Heart left ventricle (tissue), 16 donors: ENCODE data around the gene F7. TPM values are rescaled to one million over a fixed set of nuclear protein-coding genes. Genes with fewer than 3 reads are reported as not detected.

Source experiments
- ATAC-seq, 4 donors: fragments of 200-7000 bp; cut with Tn5 transposase; one replicate each; pipeline ENCODE4 v1.9.1; 2020 to 2022; ENCODE audit warnings: moderate library complexity in 4 of 4, mild to moderate bottlenecking in 3 of 4, moderate number of reproducible peaks in 1 of 4
- DNase-seq, 5 donors: peaks; one replicate each; pipeline ENCODE4 v3.0.0-alpha.2; 2020
- H3K27ac ChIP-seq, 12 donors: fragments of 200-600 bp; sonication (generic) in 4 of 12; one replicate each; pipeline versions ENCODE4 v1.5.0 to v1.8.0; 2016 to 2022; ENCODE audit warnings: mild to moderate bottlenecking in 2 of 12
- H3K27me3 ChIP-seq, 9 donors: fragments of 200-600 bp; sonication (generic) in 2 of 9; one replicate each; pipeline versions ENCODE4 v1.5.1 to v1.8.0; 2016 to 2022; ENCODE audit warnings: mild to moderate bottlenecking in 3 of 9
- H3K36me3 ChIP-seq, 9 donors: fragments of 200-600 bp; sonication (generic) in 2 of 9; one replicate each; pipeline versions ENCODE4 v1.5.0 to v1.8.0; 2018 to 2022; ENCODE audit warnings: mild to moderate bottlenecking in 2 of 9
- H3K4me1 ChIP-seq, 12 donors: fragments of 200-600 bp; sonication (generic) in 4 of 12; one replicate each; pipeline versions ENCODE4 v1.5.0 to v1.8.0; 2016 to 2022; ENCODE audit warnings: mild to moderate bottlenecking in 3 of 12
- H3K4me3 ChIP-seq, 12 donors: fragments of 200-600 bp; sonication (generic) in 4 of 12; one replicate each; pipeline versions ENCODE4 v1.5.0 to v1.8.0; 2017 to 2022; ENCODE audit warnings: mild to moderate bottlenecking in 9 of 12, moderate library complexity in 4 of 12
- H3K9me3 ChIP-seq, 12 donors: fragments of 200-600 bp; sonication (generic) in 4 of 12; one replicate each; pipeline versions ENCODE4 v1.5.0 to v1.8.0; 2016 to 2022; ENCODE audit warnings: mild to moderate bottlenecking in 1 of 12
- POLR2A ChIP-seq, 2 donors: fragments of 450-650 bp; IDR thresholded peaks; one replicate each; pipeline ENCODE4 v1.6.1; 2017; ENCODE audit warnings: antibody characterized with exemption in 2 of 2, mild to moderate bottlenecking in 2 of 2, moderate library complexity in 2 of 2
- WGBS, 4 donors: extraction: QIAGEN DNeasy Blood & Tissue Kit in 2 of 4; methylation state at CpG; one replicate each; pipeline versions ENCODE4 v1.1.5 to v1.1.7; 2013 to 2018; 5-methylcytosine and 5-hydroxymethylcytosine counted together
- intact Hi-C, 10 donors: fragments of 100-400 bp; cut with DNase I; formaldehyde crosslinking; loops; one replicate each; pipeline versions ENCODE4 v1.11.1 to v1.14.2; 2022
- polyA plus RNA-seq, 2 donors: library from polyadenylated mRNA; stranded (reverse); fragments of 200-250 nt; gene quantifications; one replicate each; pipeline ENCODE4 v1.2.3, GENCODE V29; 2013
- total RNA-seq, 9 donors: library from RNA; depleted of rRNA in 2 of 9; stranded (reverse); fragments of >200 nt in 2 of 9; fragmentation: NEBNext Ultra II Directional in 3 of 9; extraction: Animal tissue kit (Norgen Biotek cat#: 25700) in 3 of 9; gene quantifications; one replicate each; pipeline versions ENCODE4 v1.1.0 to v1.2.4, GENCODE V29; 2016 to 2023
- TF ChIP-seq, protein P1 (sequence below), 12 donors: fragments of 200-600 bp; sonication (generic) in 4 of 12; IDR thresholded peaks; one replicate each; pipeline versions ENCODE4 v1.5.0 to v1.8.0; 2018 to 2022; ENCODE audit warnings: antibody characterized with exemption in 12 of 12, mild to moderate bottlenecking in 5 of 12
- donor health status: ischemic (EF 13 %, LVEDD 7.1; RV severe dilation, severe dysfunction).
- donor health status: healthy with polysubstance abuse.
- donor health status: DM: no; HTN: yes; CAD: no.
- donor health status: DM: no; HTN: no; CAD: no.
- donor health status: ischemic (EF 25% LVEDD 6.9; RV normal size, moderate dysfunction).
- donor health status: ischemic (EF 25% LVEDD 5.7; RV mildly dilated, moderate dysfunction).
- donor health status: healthy.
- donor health status: DM: yes; HTN: yes; CAD: no.
- donor health status: ischemic (EF 35%, LVEDD 5.7; RV mildly dilated, moderate dysfunction).
- donor health status: nonischemic (EF 11% LVEDD 7.7; RV severe dilation, severe dysfunction).
- donor health status: DM: yes; HTN: yes; CAD: no.
- donor health status: PGD.
- donor health status: ischemic (EF 29% LVEDD 5.4; RV normal size, mild dysfunction).
- donor health status: nonischemic (EF 23%, LVEDD 6.1; RV moderate dilation, normal function).

Gene F7
- total and polyA plus RNA-seq, 11 donors: 0.01 to 0.41 (median 0.13) TPM; not detected in 7

DNA sequence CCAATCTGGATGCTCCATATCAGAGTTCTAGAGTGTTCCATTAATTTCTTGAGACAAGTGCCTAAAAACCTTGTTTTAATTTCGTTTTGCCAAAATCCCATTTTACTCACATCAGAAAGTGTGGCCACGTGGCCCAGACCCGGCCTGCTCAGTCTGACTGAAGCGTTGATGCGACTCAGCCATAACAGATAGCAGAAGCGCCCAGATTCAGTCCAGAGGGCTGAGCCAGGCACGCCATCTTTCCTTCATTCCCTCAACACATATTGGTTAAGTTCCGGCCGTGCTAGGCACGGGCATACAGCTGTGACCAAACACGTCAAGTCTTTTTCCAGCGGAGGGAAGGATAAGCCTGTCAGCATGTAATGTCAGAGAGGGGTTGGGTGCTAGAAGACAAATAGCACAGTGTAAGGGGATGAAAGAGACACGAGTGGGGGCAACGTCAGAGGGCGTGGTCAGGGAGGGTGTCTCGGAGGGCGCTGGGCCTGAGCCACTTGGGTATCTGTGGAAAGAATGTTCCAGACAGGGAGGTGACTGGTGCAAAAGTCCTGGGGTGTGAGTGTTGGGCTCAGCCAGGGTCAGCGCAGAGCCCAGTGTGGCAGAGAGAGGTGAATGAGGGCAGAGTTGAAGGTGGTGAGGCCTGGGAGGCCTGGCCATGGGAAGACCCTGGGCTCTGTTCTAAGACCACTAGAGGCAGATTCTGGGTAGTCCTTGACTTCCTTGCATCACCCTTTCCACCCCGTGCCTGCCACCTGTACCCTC is 20.1 kb downstream of the F7 start:
- intact Hi-C loops: no loop called here
- Histone ChIP-seq H3K9me3 (no peaks in the 10 kb centered on the region), H3K36me3 (no peaks in the 10 kb centered on the region), H3K27ac (no peak overlapping the region), H3K4me1 (peaks cover 0 to 18% (median 4%) of the 10 kb centered on the region in 12 donors), H3K27me3 (peaks cover 0 to 10% (median 0%) of the 10 kb centered on the region in 9 donors), H3K4me3 (no peak overlapping the region)
- DNase-seq (peak in 2 of 5 donors; percentile 10 to 17), ATAC-seq (no peak)
- WGBS, 4 donors: 83 to 93% (median 89%) methylated on average over 19 of the region's 19 CpGs
- no peak for TF ChIP-seq POLR2A (IDR thresholded peaks at IDR 0.05)
- TF ChIP-seq, protein P1, sequence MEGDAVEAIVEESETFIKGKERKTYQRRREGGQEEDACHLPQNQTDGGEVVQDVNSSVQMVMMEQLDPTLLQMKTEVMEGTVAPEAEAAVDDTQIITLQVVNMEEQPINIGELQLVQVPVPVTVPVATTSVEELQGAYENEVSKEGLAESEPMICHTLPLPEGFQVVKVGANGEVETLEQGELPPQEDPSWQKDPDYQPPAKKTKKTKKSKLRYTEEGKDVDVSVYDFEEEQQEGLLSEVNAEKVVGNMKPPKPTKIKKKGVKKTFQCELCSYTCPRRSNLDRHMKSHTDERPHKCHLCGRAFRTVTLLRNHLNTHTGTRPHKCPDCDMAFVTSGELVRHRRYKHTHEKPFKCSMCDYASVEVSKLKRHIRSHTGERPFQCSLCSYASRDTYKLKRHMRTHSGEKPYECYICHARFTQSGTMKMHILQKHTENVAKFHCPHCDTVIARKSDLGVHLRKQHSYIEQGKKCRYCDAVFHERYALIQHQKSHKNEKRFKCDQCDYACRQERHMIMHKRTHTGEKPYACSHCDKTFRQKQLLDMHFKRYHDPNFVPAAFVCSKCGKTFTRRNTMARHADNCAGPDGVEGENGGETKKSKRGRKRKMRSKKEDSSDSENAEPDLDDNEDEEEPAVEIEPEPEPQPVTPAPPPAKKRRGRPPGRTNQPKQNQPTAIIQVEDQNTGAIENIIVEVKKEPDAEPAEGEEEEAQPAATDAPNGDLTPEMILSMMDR (IDR thresholded peaks at IDR 0.05): no peak

DNA sequence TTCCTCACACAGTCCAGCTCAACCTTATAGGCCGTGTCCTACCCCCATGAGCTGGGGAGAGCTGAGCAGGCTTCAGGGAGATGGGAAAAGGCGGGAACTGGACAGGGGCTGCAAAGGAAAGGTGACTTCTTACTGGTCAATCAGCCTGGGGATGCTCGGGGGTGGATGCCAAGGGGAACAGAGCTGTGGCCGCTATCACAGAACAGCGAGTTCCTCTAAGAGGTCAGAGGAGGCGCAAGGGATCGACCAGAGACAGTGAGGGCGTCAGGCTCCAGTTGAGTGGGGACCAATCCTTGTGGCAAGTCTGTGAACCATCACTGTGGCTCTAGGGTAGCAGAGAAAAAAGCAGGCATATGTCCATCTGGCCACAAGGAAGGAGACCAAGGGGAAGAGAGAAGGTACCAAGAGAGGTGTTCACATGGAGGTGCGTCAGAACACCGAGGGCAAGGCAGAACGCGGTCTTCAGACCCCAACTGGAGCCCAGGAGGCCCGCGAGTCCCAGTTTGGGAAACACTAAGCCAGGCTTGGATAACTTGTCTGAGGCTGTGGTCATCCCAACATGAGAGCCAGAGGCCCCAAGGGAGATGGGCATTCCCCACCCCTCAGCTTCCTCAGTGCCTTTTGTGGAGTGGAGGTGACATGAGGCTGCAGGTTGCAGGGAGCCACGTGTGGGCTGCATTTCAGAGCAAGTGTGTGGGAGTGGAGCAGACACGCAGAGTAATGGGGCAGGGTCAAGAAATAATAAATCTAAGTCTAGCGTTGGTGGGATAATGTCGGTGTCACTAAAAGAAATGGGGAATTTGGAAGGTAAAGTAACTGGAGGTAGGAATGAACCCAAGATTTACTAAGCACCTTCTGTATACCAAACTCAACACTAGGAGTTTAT is 20.9 kb downstream of the F7 start:
- 86 to 91% (median 91%) methylated on average over 18 of the region's 18 CpGs for WGBS, 4 donors
- no peak for TF ChIP-seq POLR2A (IDR thresholded peaks at IDR 0.05)
- TF ChIP-seq, protein P1 (IDR thresholded peaks at IDR 0.05): no peak
- peaks cover 0 to 18% (median 4%) of the 10 kb centered on the region in 12 donors for H3K4me1 ChIP-seq
- H3K36me3 ChIP-seq: no peaks in the 10 kb centered on the region
- peaks cover 0 to 10% (median 0%) of the 10 kb centered on the region in 9 donors for H3K27me3 ChIP-seq
- H3K4me3 ChIP-seq: no peak overlapping the region
- DNase-seq (peak in 2 of 5 donors; percentile 10 to 11), ATAC-seq (no peak)
- intact Hi-C loops: no loop called here
- no peaks in the 10 kb centered on the region for H3K9me3 ChIP-seq
- H3K27ac ChIP-seq: no peak overlapping the region

DNA sequence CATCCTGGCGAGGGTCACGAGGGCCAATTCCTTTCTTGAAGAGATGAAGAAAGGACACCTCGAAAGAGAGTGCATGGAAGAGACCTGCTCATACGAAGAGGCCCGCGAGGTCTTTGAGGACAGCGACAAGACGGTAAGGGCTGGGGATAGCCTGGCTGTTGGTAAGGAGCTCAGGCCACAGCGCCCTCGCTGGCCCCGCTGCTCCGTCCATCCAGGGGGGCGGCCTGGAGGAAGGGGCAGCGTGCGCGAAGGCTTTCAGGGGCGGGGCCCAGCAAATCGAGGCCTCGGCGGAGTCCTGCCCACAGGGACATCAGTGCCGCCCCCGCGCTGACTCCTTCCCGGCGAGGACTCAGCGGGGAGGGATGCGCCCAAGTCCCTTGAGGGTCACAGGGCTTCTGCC is 23.9 kb downstream of the F7 start:
- H3K4me3 ChIP-seq: peak overlapping the region in 10 of 12 donors; percentile 2 to 55 (median 44)
- no peak for DNase-seq
- H3K4me1 ChIP-seq: peaks cover 0 to 10% (median 0%) of the 10 kb centered on the region in 12 donors
- WGBS, 4 donors: 60 to 89% (median 72%) methylated on average over 13 to 27 of the region's 27 CpGs
- TF ChIP-seq POLR2A (IDR thresholded peaks at IDR 0.05): no peak
- TF ChIP-seq, protein P1 (IDR thresholded peaks at IDR 0.05): no peak
- H3K27me3 ChIP-seq: peaks cover 0 to 10% (median 0%) of the 10 kb centered on the region in 9 donors
- ATAC-seq: peak in 2 of 4 donors; percentile 27 to 34
- no peaks in the 10 kb centered on the region for H3K9me3 ChIP-seq
- intact Hi-C loops: no loop called here
- H3K27ac ChIP-seq: peak overlapping the region in 1 of 12 donors; percentile 2
- H3K36me3 ChIP-seq: no peaks in the 10 kb centered on the region
